Measurements from ENCODE around the gene CASZ1.

Gene CASZ1

DNA sequence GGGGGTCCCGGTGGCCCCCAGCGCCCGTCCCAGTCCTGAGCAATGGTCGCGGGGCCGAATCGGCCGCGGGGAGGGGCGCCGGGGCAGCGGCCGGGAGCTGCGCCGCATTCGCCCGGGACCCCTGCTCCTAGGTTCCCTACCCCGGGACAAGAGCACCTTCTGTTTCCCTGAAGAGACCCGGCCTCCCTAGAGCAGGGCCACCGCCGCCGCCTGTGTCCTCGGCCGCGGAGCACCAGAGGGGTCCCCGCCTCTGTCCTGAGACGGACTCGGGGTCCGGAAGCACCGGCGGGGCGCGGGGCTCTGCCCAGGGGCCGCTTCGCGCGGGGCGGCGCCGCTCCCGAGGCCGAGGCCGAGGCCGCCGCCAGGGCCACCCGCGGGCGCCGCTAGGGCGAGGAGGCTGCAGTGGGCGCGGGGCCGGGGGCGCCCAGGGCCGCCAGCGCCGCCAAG is 157.9 kb downstream of the CASZ1 start:
- no peak for DNase-seq (ENCODE audit: low spot score)

DNA sequence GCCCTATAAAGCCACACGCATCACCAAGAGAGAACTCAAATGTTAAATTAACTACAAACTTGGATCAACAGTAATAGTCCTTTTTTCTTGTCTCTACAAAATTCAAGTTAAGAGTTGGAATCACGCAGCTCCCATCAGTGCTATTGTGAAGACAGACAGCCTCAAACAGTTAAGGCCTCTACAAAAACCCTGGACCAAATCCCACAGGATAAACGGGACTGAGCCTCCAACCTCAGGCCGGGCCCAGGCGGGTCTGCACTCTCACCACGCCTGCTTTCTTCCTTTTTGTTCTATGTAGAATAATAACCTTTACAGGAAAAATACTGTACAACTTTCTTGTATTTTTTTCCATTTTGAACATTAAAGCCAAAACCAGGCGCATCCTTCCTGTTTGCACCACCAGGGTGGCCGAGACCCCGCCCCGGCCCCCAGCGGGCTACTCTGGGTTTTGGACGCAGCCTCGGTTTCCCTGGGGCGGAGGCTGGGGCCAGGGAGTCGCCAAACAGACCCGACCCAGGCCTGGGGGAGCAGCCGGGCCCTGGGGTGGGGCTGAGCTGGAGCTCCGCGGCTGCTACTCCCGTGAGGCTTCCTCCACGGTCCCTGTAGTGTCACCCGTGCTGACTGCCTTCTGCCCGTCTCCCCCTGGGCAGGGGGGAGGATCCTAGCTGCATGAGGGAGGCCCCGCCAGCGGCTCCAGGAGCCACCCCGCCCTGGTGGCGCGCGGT is 158.4 kb downstream of the CASZ1 start:
- no peak for DNase-seq (ENCODE audit: low spot score)

DNA sequence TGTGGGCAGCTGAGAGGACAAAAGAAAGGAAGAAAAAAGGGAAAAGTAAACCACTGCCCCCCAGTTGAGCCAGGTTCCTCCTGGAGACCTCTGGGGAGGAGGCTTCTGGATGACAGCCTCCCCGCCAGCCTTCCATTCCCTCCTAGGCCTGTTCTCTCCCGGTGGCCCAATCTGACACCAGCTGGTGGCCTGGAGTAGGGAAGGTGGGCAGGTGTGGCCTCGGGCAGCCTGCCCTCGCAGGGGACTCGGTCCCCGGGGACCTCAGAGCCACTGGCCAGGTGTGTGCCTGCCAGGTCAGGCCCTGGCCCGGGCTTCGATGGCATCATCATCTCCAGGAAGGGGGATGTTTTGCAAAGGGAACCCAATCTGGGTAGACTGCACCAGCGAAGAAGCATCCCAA is 159.0 kb downstream of the CASZ1 start:
- DNase-seq (ENCODE audit: low spot score), result no peak

DNA sequence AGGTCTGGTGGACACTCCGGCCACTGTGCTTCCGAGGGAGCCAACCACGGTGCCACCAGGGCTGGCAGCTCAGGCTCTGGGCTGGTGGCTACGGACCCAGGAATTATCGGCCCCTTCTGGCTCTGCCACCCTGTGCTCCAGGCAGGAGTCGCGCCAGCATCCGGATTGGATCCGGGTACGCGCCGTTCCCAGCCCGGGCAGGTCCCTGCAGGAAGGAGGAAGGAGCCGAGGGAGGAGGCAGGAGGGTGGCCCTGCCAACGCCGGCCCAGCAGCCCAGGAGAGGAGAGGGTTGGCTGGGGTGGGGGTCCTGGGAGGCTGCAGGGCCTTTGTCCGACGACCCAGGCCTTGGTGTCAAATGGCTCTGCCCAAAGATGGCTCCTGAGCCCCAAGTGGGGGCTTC is 160.5 kb downstream of the CASZ1 start:
- no peak for DNase-seq (ENCODE audit: low spot score)

DNA sequence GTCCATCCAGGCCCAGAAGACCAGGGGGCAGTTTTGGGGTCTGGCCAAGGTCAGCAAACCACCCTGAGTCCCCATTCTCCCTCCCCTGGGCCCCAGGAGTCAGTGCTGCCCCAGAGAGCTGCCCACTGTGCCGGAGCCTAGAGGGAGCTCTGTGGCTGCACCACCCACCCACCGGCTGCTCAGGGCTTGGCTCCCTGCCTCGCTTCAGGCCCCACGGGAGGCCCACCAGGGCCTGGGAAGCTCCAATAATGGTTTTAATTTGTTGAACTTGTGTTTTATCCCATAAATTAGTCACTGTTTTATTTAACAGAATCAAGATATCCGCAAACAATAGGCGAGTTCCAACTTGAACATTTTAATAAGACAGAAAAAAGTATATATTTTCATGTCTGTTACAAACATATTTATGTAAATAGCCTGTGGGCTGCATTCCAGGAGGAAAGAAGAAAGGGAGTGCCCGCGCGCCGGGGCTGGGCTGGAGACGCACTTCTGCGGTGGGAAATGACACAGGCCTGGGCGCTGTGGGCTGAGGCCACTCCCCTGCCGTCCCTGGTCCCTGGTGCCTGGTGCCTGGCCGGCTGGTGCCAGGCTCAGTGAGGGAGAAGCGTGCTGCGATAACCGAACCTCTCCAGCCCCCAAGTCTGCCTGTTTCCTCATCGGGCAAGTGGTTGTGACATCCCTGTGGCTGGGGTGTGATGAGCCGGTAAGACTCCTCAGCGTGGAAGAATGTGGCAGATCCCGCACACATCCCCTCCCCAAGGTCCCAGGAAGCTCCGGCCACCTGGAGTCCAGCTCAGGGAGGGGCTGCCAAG is 161.2 kb downstream of the CASZ1 start:
- no peak for DNase-seq (ENCODE audit: low spot score)

DNA sequence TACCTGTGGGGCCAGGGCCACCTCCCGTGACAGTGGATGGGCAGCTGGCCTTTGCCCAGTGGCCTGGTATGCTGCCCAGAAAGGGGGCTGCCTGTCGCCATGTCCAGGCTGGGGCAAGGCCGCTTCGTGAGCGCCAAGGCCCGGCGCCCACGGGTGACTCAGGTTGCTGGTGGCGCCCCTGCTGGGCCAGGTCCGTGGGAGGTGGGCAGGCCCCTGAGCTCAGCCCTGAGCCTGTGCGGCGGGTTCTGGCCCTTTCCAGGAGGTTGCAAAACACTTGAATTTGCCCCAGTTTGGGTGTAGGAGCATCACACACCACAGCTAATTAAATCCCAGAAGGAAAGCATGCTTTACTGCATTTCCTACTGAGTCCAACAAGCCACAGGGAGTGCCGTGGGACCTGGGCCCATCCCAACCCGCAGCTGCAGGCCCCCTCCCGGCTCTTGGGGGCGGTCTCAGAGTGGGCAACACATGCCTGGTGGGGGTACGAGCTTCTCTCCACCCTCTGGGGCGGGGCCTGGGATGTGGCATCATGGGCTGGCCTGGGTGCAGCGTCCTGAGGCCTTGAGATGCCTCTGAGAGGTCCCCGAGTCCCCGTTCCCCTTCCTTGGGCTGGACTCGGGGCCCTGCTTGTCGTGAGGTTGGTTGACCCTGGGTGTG is 161.9 kb downstream of the CASZ1 start:
- no peak for DNase-seq (ENCODE audit: low spot score)

DNA sequence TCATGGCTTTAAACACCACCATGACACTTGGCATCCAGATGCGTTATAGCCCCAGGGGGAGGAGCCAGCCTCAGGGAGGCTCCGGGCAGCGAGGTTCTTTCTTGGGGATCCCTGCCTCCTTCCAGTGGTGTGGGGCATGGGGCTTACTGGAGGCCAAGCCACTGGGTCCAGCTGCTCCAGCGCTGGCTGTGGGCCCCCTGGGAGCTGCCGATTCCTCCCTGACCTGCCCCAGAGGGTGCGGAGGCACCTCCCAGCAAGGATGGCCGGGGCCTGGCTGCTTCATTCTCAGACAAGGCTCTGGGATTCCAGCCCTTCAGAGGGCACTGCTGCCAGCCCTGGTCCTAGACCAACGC is 162.4 kb downstream of the CASZ1 start:
- no peak for DNase-seq (ENCODE audit: low spot score)

DNA sequence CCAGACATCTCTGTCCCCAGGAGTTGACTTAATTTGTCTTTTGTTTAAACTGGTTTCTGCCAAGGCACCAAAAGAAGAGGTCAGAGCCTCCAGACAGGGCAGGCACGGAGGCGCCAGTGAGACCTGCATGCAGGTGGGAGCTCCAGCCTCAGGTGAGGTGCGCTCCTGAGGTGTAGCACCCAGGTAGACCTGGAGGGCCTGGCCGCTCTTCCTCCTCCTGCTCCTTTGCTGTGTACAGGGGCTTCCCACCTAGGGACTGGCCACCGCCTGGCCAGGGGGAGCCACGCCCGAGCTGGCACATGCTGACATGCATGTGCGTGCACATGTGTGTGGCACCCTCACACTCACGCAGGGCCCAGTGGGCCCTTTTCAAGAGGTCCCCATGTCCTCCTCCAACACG is 163.0 kb downstream of the CASZ1 start:
- no peak for DNase-seq (ENCODE audit: low spot score)

DNA sequence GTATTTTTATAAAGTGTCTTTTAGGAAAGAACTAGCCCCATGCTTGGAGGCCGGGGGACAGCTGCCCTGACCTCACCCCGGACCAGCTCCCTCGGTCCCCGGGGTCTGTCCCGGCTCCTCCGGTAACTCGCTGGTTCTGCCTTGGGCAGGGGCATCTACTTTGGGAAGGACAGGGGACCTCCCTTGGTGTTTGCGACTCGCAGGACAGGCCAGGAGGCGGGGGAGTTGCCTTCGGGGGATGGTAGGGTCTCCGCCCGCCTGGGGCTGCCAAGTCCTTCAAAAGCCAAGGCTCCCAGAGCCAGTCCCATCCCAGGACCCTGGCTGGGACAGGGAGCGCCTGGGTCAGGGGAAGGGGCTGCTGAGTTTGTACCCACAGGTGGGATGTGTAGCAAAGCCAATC is 163.8 kb downstream of the CASZ1 start:
- DNase-seq (ENCODE audit: low spot score), result no peak

DNA sequence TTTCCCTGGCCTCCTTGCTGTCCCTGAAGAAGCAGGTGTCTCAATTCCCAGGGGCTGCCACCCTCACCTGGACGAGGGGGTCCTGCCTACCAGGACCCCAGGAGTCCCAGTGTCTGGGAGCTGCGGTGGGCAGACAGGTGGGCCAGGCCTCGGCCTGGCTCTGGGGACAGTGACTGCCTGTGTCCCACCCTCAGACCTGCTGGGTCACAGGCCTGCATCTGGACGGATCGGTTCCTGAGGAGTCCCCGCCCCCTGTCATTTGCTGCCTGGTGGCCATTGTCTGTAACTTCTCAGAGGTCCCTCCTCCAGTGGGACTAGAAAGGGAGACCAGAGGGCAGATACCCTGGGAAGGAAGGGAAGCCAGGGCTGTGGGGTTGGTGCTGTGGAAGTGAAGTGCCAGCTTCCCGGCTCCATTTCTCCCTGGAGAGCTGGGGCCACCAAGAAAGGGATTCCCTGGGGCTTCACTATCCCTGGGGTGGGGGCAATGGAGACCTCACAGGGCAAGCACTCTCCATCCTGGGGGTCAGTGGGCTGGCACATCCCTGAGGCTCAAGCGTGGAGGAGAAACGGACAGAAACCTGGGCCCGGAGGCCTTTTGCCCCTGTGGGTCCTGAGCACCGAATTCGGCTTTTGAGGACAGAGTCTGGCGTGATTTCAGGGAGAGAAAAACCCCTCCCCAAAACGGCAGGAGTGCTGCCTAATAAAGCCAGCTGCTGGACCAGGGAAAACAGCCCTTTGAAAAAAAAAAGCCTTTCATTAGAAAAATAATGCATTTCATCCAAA is 164.4 kb downstream of the CASZ1 start:
- no peak for DNase-seq (ENCODE audit: low spot score)

DNA sequence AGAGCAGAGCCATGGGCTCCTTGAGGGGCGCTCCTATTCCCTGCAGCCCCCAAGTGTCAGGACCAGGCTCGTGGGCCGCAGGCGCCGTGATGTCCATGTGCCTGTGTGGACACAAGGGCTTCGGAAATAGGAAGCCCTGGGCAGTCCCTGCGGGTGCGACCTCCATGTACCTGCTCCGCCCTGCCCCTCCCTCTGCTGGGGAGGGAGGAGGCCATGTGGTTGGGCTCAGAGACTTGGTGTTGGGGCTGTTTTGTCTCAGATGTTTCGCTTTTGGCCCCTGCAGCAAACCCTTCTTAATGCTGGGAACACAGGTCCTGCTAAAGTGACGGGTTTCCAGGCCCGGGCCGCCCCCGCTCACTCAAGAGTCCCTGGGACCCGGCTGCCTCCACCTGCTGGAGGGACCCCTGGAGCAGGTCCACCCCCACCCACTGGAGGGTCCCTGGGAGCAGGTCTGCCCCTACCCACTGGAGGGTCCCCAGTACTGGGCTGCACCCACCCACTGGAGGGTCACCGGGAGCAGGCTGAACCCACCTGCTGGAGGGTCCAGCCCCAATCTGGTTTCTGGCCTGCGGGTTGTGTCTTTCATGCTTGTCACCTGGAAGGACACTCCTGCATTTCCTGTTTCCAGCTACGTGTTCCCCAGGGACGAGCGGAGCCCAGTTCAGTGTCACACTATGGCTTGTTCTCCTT is 165.2 kb downstream of the CASZ1 start:
- no peak for DNase-seq (ENCODE audit: low spot score)

DNA sequence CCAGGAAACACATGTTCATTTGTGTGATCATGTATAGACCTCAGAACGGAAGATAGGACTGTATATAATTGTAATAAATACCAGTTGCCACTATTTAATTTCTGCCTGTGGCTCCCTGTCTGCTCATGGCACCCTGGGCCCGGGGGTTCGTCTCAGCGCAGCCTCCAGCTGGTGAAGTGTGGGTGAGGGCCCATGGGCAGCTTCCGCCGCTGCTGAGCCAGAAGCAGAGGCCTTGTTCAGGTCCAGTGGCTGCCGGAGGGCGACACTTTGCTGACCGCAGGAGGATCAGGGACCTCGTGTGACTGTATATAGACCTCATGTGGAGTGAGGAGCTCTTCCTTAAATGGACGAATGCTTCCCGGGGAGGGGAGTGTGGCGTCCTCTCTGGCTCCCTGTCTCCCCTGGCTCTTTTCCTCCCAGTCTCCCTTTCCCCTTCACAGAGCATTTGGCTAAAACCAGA is 165.8 kb downstream of the CASZ1 start:
- no peak for DNase-seq (ENCODE audit: low spot score)

DNA sequence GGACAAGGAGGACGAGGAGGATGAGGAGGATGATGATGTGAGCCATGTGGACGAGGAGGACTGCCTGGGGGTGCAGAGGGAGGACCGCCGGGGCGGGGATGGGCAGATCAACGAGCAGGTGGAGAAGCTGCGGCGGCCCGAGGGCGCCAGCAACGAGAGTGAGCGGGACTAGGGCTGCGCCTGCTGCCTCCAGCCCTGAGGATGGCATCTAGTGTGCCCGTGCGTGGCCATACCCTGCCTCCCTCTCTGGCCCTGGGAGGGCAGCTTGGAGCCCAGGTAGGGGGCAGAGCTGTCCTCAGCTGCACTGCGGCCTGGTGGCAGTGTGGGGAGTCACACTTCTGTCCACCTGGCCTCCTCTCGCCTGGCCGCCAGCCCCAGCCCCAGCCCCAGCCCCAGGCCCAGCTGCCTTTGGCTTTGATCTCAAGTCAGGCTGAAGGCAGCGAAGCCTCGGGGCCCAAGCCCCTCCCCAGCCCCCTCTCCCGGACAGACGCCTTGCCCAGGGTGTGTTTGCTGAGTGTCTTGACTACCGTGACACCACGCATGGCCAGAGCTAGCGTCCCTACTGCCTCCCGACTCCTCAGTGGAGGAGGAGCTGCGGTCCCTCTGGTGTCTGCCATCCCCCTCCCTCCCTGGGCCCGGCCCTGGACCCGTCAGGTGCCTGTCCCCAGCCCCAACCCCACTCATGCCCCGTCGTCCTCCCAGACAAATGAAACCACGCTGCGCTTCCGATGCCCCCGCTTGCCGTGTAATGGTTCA is 166.5 kb downstream of the CASZ1 start:
- DNase-seq (ENCODE audit: low spot score), result no peak

DNA sequence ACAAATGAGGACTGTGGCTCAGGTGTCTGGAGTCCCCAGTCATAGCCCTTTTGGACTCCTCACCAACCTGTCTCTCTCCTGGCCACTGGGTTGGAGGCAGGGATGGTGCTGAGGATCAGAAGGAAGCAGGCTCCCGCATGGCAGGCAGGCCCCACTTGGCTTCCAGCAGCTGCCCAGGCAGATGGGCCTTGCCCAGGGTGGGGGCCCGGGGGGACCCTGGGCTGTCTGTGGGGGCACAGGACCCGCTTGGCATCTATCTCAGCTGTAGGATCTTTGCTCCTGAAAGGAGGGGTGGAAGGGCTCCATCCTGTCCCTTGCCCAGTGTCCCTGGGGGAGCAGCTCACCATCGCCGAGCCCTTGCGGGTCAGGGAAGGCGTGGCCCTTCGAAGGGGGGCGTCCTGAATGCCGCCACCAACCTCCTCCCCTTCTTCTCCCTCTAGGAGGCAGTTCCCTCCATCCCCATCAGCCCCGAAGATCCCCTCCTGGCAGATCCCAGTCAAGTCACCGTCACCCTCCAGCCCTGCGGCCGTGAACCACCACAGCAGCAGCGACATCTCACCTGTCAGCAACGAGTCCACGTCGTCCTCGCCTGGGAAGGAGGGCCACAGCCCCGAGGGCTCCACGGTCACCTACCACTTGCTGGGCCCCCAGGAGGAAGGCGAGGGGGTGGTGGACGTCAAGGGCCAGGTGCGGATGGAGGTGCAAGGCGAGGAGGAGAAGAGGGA is 167.2 kb downstream of the CASZ1 start:
- no peak for DNase-seq (ENCODE audit: low spot score)

DNA sequence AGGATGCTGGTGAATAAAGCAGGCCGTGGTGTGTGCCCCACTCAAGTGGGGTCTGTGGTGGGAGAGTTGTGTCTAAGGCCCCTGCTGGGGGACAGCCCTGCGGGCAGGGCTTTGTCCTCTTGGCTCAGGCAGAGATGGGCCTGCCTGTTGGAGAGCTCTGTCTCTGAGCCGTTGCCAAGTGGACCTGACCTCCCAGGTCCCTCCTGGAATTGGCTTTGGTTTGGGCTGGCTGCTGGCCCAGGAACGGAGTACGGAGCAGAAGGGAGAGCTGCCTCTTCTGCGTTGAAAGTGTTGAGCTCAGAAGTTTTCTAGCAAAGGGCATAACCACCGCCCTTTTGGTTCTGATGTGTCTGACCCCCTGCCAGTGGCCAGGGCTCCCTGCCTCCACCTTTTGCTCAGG is 167.8 kb downstream of the CASZ1 start:
- no peak for DNase-seq (ENCODE audit: low spot score)

DNA sequence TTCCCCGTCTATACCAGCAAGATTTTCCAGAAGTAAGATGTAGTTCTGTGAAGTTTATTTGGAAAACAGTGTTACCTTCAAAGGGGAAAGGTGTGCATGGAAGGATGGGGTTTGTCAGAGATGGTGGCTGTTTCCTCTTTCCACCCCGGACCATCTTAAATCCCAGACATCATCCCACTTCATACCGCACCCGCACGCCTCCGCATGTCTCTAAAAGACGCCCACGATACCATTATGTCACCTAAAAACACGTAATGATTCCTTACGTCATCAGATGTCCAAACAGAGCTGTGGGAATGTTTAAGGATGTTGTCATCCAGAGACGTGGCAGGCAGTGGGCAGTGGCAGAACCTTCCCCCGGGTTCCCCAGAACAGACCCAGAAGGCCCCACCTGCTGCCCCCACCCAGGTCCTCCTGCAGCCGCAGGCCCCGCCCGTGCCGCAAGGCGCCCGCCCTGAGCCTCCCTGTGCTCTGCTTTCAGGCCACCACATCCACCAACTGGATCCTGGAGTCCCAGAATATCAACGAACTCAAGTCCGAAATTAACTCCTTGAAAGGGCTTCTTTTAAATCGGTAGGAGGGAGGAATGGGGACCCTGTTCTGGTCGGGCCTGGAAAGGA is 169.5 kb downstream of the CASZ1 start:
- no peak for DNase-seq (ENCODE audit: low spot score)

DNA sequence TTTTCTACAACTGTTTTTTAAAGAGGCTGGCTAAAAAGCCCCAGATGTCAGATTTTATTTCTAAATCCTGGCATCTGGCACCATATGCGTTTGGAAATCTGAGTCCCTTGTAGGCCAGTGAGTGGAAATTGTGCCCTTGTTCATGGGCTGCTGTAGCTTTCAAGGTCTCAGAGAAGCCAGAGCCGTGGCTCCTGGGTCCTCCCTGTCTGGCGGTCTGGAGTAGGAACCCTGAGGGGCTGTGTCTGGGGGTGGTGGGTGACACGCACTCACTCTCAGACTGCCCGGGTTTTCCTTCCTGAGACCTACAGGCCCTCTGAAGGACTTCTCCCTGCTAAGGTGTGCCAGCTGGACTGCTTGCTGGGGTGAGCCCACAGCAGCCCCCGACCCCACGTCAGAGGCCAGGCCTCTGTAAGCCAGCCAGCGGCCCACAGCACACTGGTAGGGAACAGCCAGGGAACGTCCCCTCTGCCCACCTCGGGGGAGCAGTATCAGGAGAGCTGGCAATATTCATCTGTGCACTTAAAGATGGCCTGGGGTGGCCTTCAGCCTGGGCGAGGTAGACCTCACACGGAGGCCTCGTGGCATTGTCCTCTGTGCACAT is 170.2 kb downstream of the CASZ1 start:
- no peak for DNase-seq (ENCODE audit: low spot score)

DNA sequence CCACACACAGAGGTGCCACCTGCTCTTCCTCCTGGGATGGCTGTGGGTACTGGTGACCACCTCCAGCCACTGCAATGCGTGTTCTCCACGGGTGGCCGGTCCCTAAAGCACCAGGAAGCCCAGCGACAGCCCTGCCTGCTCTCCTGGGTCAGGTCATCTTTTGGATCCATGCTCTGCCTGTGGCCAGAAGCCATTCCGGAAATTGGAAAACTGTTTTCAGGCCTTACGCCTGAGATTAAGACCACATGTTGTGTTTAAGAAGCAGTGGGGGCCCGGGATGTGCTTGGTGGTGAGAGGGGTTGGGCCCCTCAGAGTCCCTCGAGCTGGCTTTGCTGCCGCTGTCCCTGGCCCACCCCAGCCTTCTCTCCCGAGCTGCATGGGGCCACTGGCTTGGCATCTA is 170.9 kb downstream of the CASZ1 start:
- no peak for DNase-seq (ENCODE audit: low spot score)

DNA sequence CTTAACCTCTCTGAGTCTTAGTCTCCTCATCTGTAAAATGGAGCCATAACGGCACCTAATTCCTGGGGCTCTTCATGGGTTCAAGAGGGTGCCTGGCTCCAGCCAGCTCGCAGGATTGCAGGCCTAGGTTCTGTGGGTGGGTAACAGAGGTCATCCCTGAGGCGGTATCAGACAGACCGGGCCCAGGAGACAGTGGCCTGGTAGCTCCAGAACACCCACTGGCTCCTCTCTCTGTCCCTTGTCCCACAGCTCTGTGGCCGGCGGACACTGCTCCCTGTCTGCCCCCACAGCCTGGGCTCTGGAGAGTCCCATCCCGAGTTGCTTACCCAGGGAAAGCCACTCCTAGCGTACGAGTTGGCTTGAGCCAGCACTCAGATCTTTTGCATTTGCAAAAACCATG is 171.4 kb downstream of the CASZ1 start:
- DNase-seq (ENCODE audit: low spot score), result no peak

All from Ammon's horn (tissue), 1 donor.